Measurements from ENCODE around the gene KLRB1. TPM values are rescaled to one million over a fixed set of nuclear protein-coding genes. Genes with fewer than 3 reads are reported as not detected.
"Not testable (repeated sequence)": the region's sequence is repeated elsewhere in the genome, so short reads cannot be mapped to it uniquely, and the experiment has no call there.

KLRB1 gene
- total and polyA plus RNA-seq, 4 donors, result 1.1 to 1.6 TPM; not detected in 2

GRCh38 chr12:9606736-9607372, 862 bp downstream of the KLRB1 start:
- Histone ChIP-seq H3K9me3 (ENCODE audit: control insufficient read depth, low read length) (peaks cover 3% of the 10 kb centered on the region), H3K36me3 (ENCODE audit: control insufficient read depth in 1 of 2, insufficient read depth in 2 of 2, low read length in 1 of 2) (no peaks in the 10 kb centered on the region), H3K27me3 (ENCODE audit: control insufficient read depth in 1 of 2, insufficient read depth in 2 of 2, low read length in 1 of 2) (no peaks in the 10 kb centered on the region), H3K27ac (ENCODE audit: low read depth in 1 of 2, low read length in 2 of 2) (no peak overlapping the region), H3K4me3 (ENCODE audit: low read length in 2 of 2) (no peak overlapping the region), H3K4me1 (ENCODE audit: control insufficient read depth in 1 of 2, insufficient read depth in 2 of 2, low read length in 2 of 2) (no peaks in the 10 kb centered on the region)
- ATAC-seq (ENCODE audit: low FRiP score) (no peak), DNase-seq (no peak)
- intact Hi-C loops (cut with DNase I), result no loop called here
- WGBS, 2 donors, result 86 to 87% methylated on average over 4 of the region's 4 CpGs

GRCh38 chr12:9606247-9606646, 1.5 kb downstream of the KLRB1 start:
- intact Hi-C loops (cut with DNase I), result no loop called here
- DNase-seq (no peak), ATAC-seq (ENCODE audit: low FRiP score) (no peak)
- Histone ChIP-seq H3K4me1 (ENCODE audit: control insufficient read depth in 1 of 2, insufficient read depth in 2 of 2, low read length in 2 of 2) (no peaks in the 10 kb centered on the region), H3K9me3 (ENCODE audit: control insufficient read depth, low read length) (peaks cover 3% of the 10 kb centered on the region), H3K36me3 (ENCODE audit: control insufficient read depth in 1 of 2, insufficient read depth in 2 of 2, low read length in 1 of 2) (no peaks in the 10 kb centered on the region), H3K27me3 (ENCODE audit: control insufficient read depth in 1 of 2, insufficient read depth in 2 of 2, low read length in 1 of 2) (no peaks in the 10 kb centered on the region), H3K27ac (ENCODE audit: low read depth in 1 of 2, low read length in 2 of 2) (no peak overlapping the region), H3K4me3 (ENCODE audit: low read length in 2 of 2) (no peak overlapping the region)
- WGBS, 2 donors, result 86 to 88% methylated on average over 3 of the region's 3 CpGs

- H3K27me3 ChIP-seq (ENCODE audit: control insufficient read depth in 1 of 2, insufficient read depth in 2 of 2, low read length in 1 of 2), result no peaks in the 10 kb centered on the region
- intact Hi-C loops (cut with DNase I), result no loop called here
- 95 to 96% methylated on average over 2 of the region's 2 CpGs for WGBS, 2 donors
- no peak overlapping the region for H3K27ac ChIP-seq (ENCODE audit: low read depth in 1 of 2, low read length in 2 of 2)
- no peaks in the 10 kb centered on the region for H3K4me1 ChIP-seq (ENCODE audit: control insufficient read depth in 1 of 2, insufficient read depth in 2 of 2, low read length in 2 of 2)
- H3K9me3 ChIP-seq (ENCODE audit: control insufficient read depth, low read length), result peaks cover 2% of the 10 kb centered on the region
- no peak for DNase-seq
- H3K36me3 ChIP-seq (ENCODE audit: control insufficient read depth in 1 of 2, insufficient read depth in 2 of 2, low read length in 1 of 2), result no peaks in the 10 kb centered on the region
- H3K4me3 ChIP-seq (ENCODE audit: low read length in 2 of 2), result no peak overlapping the region
- ATAC-seq (ENCODE audit: low FRiP score), result no peak
These were observed 2.2 kb downstream of the KLRB1 start for GRCh38 chr12:9605483-9605882.

- WGBS, 2 donors, result 74 to 94% methylated on average over 5 of the region's 5 CpGs
- no peaks in the 10 kb centered on the region for H3K4me1 ChIP-seq (ENCODE audit: control insufficient read depth in 1 of 2, insufficient read depth in 2 of 2, low read length in 2 of 2)
- ATAC-seq (ENCODE audit: low FRiP score) (no peak), DNase-seq (no peak)
- no peak overlapping the region for H3K27ac ChIP-seq (ENCODE audit: low read depth in 1 of 2, low read length in 2 of 2)
- H3K4me3 ChIP-seq (ENCODE audit: low read length in 2 of 2), result no peak overlapping the region
- H3K36me3 ChIP-seq (ENCODE audit: control insufficient read depth in 1 of 2, insufficient read depth in 2 of 2, low read length in 1 of 2), result no peaks in the 10 kb centered on the region
- H3K9me3 ChIP-seq (ENCODE audit: control insufficient read depth, low read length), result no peaks in the 10 kb centered on the region
- no peaks in the 10 kb centered on the region for H3K27me3 ChIP-seq (ENCODE audit: control insufficient read depth in 1 of 2, insufficient read depth in 2 of 2, low read length in 1 of 2)
- intact Hi-C loops (cut with DNase I), result no loop called here
These were observed 3.4 kb downstream of the KLRB1 start for GRCh38 chr12:9604287-9604686.

- ATAC-seq (ENCODE audit: low FRiP score); H3K36me3 ChIP-seq (ENCODE audit: control insufficient read depth in 1 of 2, insufficient read depth in 2 of 2, low read length in 1 of 2); H3K4me3 ChIP-seq (ENCODE audit: low read length in 2 of 2); intact Hi-C loops (cut with DNase I); DNase-seq; H3K9me3 ChIP-seq (ENCODE audit: control insufficient read depth, low read length); H3K27ac ChIP-seq (ENCODE audit: low read depth in 1 of 2, low read length in 2 of 2); H3K4me1 ChIP-seq (ENCODE audit: control insufficient read depth in 1 of 2, insufficient read depth in 2 of 2, low read length in 2 of 2); H3K27me3 ChIP-seq (ENCODE audit: control insufficient read depth in 1 of 2, insufficient read depth in 2 of 2, low read length in 1 of 2): not testable (repeated sequence)
- 87 to 96% methylated on average over 3 of the region's 3 CpGs for WGBS, 2 donors
These were observed 7.3 kb downstream of the KLRB1 start for GRCh38 chr12:9600426-9600825.

- no peak overlapping the region for H3K27ac ChIP-seq (ENCODE audit: low read depth in 1 of 2, low read length in 2 of 2)
- H3K4me1 ChIP-seq (ENCODE audit: control insufficient read depth in 1 of 2, insufficient read depth in 2 of 2, low read length in 2 of 2), result no peaks in the 10 kb centered on the region
- H3K36me3 ChIP-seq (ENCODE audit: control insufficient read depth in 1 of 2, insufficient read depth in 2 of 2, low read length in 1 of 2), result no peaks in the 10 kb centered on the region
- intact Hi-C loops (cut with DNase I), result no loop called here
- DNase-seq (no peak), ATAC-seq (ENCODE audit: low FRiP score) (no peak)
- no peaks in the 10 kb centered on the region for H3K27me3 ChIP-seq (ENCODE audit: control insufficient read depth in 1 of 2, insufficient read depth in 2 of 2, low read length in 1 of 2)
- 22 to 37% methylated on average over 3 of the region's 3 CpGs for WGBS, 2 donors
- H3K4me3 ChIP-seq (ENCODE audit: low read length in 2 of 2), result no peak overlapping the region
- no peaks in the 10 kb centered on the region for H3K9me3 ChIP-seq (ENCODE audit: control insufficient read depth, low read length)
These were observed 9.4 kb downstream of the KLRB1 start for GRCh38 chr12:9598363-9598762.

- 79 to 80% methylated on average over 5 of the region's 5 CpGs for WGBS, 2 donors
- DNase-seq (no peak), ATAC-seq (ENCODE audit: low FRiP score) (no peak)
- intact Hi-C loops (cut with DNase I), result no loop called here
- Histone ChIP-seq H3K36me3 (ENCODE audit: control insufficient read depth in 1 of 2, insufficient read depth in 2 of 2, low read length in 1 of 2) (no peaks in the 10 kb centered on the region), H3K4me3 (ENCODE audit: low read length in 2 of 2) (no peak overlapping the region), H3K9me3 (ENCODE audit: control insufficient read depth, low read length) (no peaks in the 10 kb centered on the region), H3K27ac (ENCODE audit: low read depth in 1 of 2, low read length in 2 of 2) (no peak overlapping the region), H3K27me3 (ENCODE audit: control insufficient read depth in 1 of 2, insufficient read depth in 2 of 2, low read length in 1 of 2) (no peaks in the 10 kb centered on the region), H3K4me1 (ENCODE audit: control insufficient read depth in 1 of 2, insufficient read depth in 2 of 2, low read length in 2 of 2) (no peaks in the 10 kb centered on the region)
These were observed 10.4 kb downstream of the KLRB1 start for GRCh38 chr12:9597365-9597764.

GRCh38 chr12:9590441-9590840, 17.3 kb downstream of the KLRB1 start:
- Histone ChIP-seq H3K9me3 (ENCODE audit: control insufficient read depth, low read length) (no peaks in the 10 kb centered on the region), H3K4me3 (ENCODE audit: low read length in 2 of 2) (no peak overlapping the region), H3K27ac (ENCODE audit: low read depth in 1 of 2, low read length in 2 of 2) (no peak overlapping the region), H3K36me3 (ENCODE audit: control insufficient read depth in 1 of 2, insufficient read depth in 2 of 2, low read length in 1 of 2) (no peaks in the 10 kb centered on the region), H3K27me3 (ENCODE audit: control insufficient read depth in 1 of 2, insufficient read depth in 2 of 2, low read length in 1 of 2) (no peaks in the 10 kb centered on the region), H3K4me1 (ENCODE audit: control insufficient read depth in 1 of 2, insufficient read depth in 2 of 2, low read length in 2 of 2) (no peaks in the 10 kb centered on the region)
- no peak for ATAC-seq (ENCODE audit: low FRiP score)
- no peak for DNase-seq
- intact Hi-C loops (cut with DNase I), result no loop called here
- WGBS, 2 donors, result 88 to 92% methylated on average over 2 of the region's 2 CpGs

- intact Hi-C loops (cut with DNase I), result no loop called here
- Histone ChIP-seq H3K27ac (ENCODE audit: low read depth in 1 of 2, low read length in 2 of 2) (no peak overlapping the region), H3K4me3 (ENCODE audit: low read length in 2 of 2) (no peak overlapping the region), H3K27me3 (ENCODE audit: control insufficient read depth in 1 of 2, insufficient read depth in 2 of 2, low read length in 1 of 2) (no peaks in the 10 kb centered on the region), H3K36me3 (ENCODE audit: control insufficient read depth in 1 of 2, insufficient read depth in 2 of 2, low read length in 1 of 2) (no peaks in the 10 kb centered on the region), H3K9me3 (ENCODE audit: control insufficient read depth, low read length) (no peaks in the 10 kb centered on the region), H3K4me1 (ENCODE audit: control insufficient read depth in 1 of 2, insufficient read depth in 2 of 2, low read length in 2 of 2) (no peaks in the 10 kb centered on the region)
- 85 to 86% methylated on average over 2 of the region's 2 CpGs for WGBS, 2 donors
- DNase-seq, result no peak
- ATAC-seq (ENCODE audit: low FRiP score), result no peak
These were observed 19.0 kb downstream of the KLRB1 start for GRCh38 chr12:9588749-9589148.

All from aorta (tissue), 5 donors.